ENCODE results near the gene PSAT1.

DNA sequence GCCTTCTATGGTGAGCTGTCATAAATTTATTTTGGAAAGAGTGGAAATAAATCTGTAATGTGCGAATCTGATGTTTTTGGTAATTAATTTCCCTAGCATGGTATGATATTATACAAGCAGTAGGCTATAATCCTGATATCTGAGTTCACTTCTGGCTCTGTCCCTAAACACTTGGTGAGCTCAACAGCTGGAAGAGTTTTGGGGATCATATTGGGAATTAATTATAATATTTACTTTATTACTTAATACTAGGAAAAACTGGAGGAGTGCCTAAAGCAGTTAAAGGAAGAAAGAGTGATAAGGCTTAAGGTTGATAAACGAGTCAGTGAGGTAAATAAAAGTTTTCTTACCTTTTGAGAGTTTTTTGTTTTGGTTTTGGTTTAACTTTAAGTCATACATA lies 34.3 kb upstream of the PSAT1 start:
- TF ChIP-seq, protein P1, sequence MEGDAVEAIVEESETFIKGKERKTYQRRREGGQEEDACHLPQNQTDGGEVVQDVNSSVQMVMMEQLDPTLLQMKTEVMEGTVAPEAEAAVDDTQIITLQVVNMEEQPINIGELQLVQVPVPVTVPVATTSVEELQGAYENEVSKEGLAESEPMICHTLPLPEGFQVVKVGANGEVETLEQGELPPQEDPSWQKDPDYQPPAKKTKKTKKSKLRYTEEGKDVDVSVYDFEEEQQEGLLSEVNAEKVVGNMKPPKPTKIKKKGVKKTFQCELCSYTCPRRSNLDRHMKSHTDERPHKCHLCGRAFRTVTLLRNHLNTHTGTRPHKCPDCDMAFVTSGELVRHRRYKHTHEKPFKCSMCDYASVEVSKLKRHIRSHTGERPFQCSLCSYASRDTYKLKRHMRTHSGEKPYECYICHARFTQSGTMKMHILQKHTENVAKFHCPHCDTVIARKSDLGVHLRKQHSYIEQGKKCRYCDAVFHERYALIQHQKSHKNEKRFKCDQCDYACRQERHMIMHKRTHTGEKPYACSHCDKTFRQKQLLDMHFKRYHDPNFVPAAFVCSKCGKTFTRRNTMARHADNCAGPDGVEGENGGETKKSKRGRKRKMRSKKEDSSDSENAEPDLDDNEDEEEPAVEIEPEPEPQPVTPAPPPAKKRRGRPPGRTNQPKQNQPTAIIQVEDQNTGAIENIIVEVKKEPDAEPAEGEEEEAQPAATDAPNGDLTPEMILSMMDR (IDR thresholded peaks at IDR 0.05), result no peak
- no peak for TF ChIP-seq POLR2A (IDR thresholded peaks at IDR 0.05)

Data from testis (tissue), 2 donors.